Stimulated activated naive B cell treated with anti-CD40 and anti-IgM and Interleukin-4, amounts not matched to agents 10 μg/mL and 1 μg/mL and 100 μg/mL, for 72 hours (primary cell): Measurements from ENCODE around the gene EHMT1.

Experiments
- ATAC-seq, 2 donors: fragments of 150-1000 bp; cut with Tn5 transposase; replicated peaks; 2 replicates each; pipeline ENCODE4 v1.10.0; 2021; ENCODE audit warnings: moderate library complexity in 1 of 2
- DNase-seq: peaks from one replicate; pipeline ENCODE4 v3.0.0; 2021
- H3K27ac Mint-ChIP-seq: one replicate; pipeline ENCODE4 v1.8.0; 2022; ENCODE audit warnings: mild to moderate bottlenecking, mixed read lengths
- H3K27me3 Mint-ChIP-seq, 2 donors: one replicate each; pipeline ENCODE4 v1.8.0; 2022; ENCODE audit warnings: mixed read lengths in 2 of 2
- H3K36me3 Mint-ChIP-seq, 2 donors: one replicate each; pipeline ENCODE4 v1.8.0; 2022; ENCODE audit warnings: mixed read lengths in 2 of 2, mild to moderate bottlenecking in 1 of 2
- H3K4me1 Mint-ChIP-seq, 2 donors: one replicate each; pipeline ENCODE4 v1.8.0; 2022; ENCODE audit warnings: mixed read lengths in 2 of 2, mild to moderate bottlenecking in 1 of 2
- H3K4me3 Mint-ChIP-seq, 2 donors: one replicate each; pipeline ENCODE4 v1.8.0; 2022; ENCODE audit warnings: mild to moderate bottlenecking in 2 of 2, mixed read lengths in 2 of 2, moderate library complexity in 1 of 2
- H3K9me3 Mint-ChIP-seq, 2 donors: one replicate each; pipeline ENCODE4 v1.8.0; 2022; ENCODE audit warnings: mixed read lengths in 2 of 2, mild to moderate bottlenecking in 1 of 2

The EHMT1 gene

DNA sequence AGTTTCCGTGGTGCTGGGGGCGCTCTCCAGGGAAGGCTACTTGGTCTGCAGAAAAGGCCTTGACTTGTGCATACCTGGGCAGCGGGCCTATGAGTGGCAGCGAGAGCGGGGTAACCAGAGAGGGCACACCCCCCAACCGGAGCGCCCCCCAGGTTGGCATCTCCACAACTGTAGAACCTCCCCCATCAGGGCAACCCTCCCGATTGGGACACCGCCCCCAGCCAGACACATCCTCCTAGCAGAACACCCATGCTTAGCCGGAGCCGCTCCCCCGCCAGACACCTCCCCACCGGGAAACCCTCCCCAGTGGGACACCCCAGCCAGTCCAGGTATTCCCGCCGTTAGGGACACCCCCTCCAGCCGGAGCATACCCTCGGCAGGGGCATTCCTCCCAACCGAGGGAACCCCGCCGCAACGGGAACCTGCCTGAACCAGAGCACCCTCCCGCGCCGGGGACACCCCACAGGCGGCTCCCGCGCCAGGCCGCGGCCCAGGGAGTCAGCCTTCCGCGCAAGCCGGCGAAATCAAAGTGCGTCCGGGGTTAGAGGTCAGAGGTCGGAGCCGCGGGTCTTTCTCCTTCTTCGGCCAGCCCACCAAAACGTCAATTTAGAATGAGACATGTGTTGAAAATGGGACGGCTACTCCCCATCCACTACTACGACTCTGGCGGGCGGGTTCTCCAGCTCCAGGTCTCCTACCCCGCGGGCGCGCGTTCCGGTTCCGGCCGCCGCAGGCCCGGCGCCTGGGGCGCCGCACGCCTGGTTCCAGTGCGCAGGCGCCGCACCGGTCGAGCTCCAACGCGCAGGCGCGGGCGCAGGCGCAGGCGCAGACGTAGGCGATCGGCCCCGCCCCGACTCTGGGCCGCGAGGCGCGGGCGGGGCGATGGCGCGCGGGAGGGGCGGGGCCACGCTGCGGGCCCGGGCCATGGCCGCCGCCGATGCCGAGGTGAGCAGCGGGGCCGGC lies at the start of gene EHMT1:
Gene EHMT1, plus strand, starts transcription at position 901 of the 963 bp plus-strand sequence. Its CDS starts 24 bp downstream, at position 925.
- peak within 1 kb of the TSS; percentile 86 to 93 for H3K4me3 Mint-ChIP-seq
- H3K4me1 Mint-ChIP-seq: peaks cover 23 to 52% of the 10 kb centered on the region in 2 donors
- DNase-seq: peak; percentile 90
- ATAC-seq: peak; percentile 77 to 86
- peaks cover 5 to 30% of the 10 kb centered on the region in 2 donors for H3K36me3 Mint-ChIP-seq
- H3K27ac Mint-ChIP-seq: peak within 1 kb of the TSS; percentile 96
- H3K27me3 Mint-ChIP-seq: no peaks in the 10 kb centered on the region
- H3K9me3 Mint-ChIP-seq: no peaks in the 10 kb centered on the region

DNA sequence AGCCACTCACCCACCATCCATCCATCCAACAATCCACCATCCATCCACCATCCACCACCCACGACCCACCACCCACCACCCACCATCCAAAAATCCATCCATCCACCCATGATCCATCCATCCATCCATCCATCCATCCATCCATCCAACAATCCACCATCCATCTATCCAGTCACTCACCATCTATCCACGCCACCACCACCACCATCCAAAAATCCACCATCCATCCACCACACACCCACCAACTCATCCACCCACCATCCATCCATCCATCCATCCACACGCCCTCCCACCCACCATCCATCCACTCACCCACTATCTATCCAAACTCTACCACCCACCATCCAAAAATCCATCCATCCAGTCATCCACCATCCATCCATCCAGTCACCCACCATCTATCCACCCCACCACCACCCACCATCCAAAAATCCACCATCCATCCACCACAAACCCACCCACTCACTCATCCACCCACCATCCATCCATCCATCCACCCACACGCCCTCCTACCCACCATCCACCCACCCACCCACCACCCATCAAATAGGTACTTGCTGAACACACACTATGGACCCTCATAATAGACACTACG lies 49.1 kb upstream of the EHMT1 start:
- H3K4me1 Mint-ChIP-seq: peaks cover 12 to 20% of the 10 kb centered on the region in 2 donors
- H3K27ac Mint-ChIP-seq: no peak overlapping the region
- ATAC-seq (no peak), DNase-seq (no peak)
- H3K27me3 Mint-ChIP-seq: no peaks in the 10 kb centered on the region
- no peak overlapping the region for H3K4me3 Mint-ChIP-seq
- H3K9me3 Mint-ChIP-seq: peaks cover 5 to 7% of the 10 kb centered on the region in 2 donors
- peaks cover 36 to 45% of the 10 kb centered on the region in 2 donors for H3K36me3 Mint-ChIP-seq

- DNase-seq (no peak), ATAC-seq (no peak)
- H3K4me1 Mint-ChIP-seq: peaks cover 19 to 26% of the 10 kb centered on the region in 2 donors
- no peak overlapping the region for H3K4me3 Mint-ChIP-seq
- peaks cover 41 to 50% of the 10 kb centered on the region in 2 donors for H3K36me3 Mint-ChIP-seq
- H3K27me3 Mint-ChIP-seq: no peaks in the 10 kb centered on the region
- H3K9me3 Mint-ChIP-seq: peaks cover 5 to 7% of the 10 kb centered on the region in 2 donors
- peak overlapping the region; percentile 82 for H3K27ac Mint-ChIP-seq
Observed at GRCh38 chr9:137570566-137570965, 48.2 kb upstream of the EHMT1 start.

DNA sequence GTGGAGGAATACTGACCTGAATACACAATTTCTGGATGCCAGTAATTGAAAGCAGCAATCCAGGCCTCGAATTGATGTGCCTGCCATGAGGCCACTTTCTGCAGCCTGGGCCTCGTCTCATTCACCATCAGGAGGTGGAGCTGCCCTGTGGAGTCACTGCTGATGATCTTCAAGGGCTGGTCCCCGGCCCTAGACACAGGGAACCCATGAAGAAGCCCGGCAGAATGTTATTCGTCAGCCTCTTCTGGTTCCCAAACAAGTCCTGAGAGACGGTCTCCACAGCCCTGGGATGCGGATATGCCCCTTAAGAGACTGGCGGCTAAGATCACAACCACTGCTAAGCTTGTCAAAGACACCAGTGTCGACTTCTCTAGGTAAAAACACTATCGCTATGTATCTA lies 44.6 kb upstream of the EHMT1 start:
- no peak overlapping the region for H3K27ac Mint-ChIP-seq
- H3K36me3 Mint-ChIP-seq: peaks cover 38 to 47% of the 10 kb centered on the region in 2 donors
- peaks cover 27 to 49% of the 10 kb centered on the region in 2 donors for H3K4me1 Mint-ChIP-seq

DNA sequence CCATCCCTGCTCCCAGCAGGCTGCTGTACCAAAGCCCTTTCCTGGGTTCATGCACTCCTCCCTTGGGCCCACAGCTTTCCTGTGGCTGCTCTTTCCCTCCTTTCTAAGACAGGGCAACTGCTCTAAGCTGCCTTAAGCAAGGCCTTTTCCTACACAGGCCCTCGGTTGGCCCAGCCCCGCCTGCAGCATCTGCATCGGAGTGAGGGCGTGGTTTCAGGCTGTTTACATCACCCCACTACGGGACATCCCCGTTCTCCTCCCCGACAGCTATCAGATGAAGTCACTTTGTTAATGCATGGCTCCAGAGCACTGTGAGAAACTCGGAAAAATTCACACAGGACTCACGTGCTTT lies 43.5 kb upstream of the EHMT1 start:
- peaks cover 36 to 41% of the 10 kb centered on the region in 2 donors for H3K36me3 Mint-ChIP-seq
- H3K4me3 Mint-ChIP-seq: no peak overlapping the region

More for the DNA sequence above, 44.6 kb upstream of the EHMT1 start:
- Mint-ChIP-seq H3K4me3 (no peak overlapping the region), H3K27me3 (no peaks in the 10 kb centered on the region), H3K9me3 (peaks cover 0 to 3% of the 10 kb centered on the region in 2 donors)
- ATAC-seq: no peak
- DNase-seq: no peak

GRCh38 chr9:137575716-137576411 lies 42.9 kb upstream of the EHMT1 start:
- Mint-ChIP-seq H3K27ac (peak overlapping the region; percentile 37), H3K9me3 (no peaks in the 10 kb centered on the region), H3K4me3 (no peak overlapping the region), H3K27me3 (no peaks in the 10 kb centered on the region), H3K4me1 (peaks cover 20 to 44% of the 10 kb centered on the region in 2 donors), H3K36me3 (peaks cover 34 to 38% of the 10 kb centered on the region in 2 donors)
- ATAC-seq (no peak), DNase-seq (no peak)

More for the DNA sequence above, 43.5 kb upstream of the EHMT1 start:
- Mint-ChIP-seq H3K27me3 (no peaks in the 10 kb centered on the region), H3K27ac (peak overlapping the region; percentile 11), H3K4me1 (peaks cover 22 to 49% of the 10 kb centered on the region in 2 donors), H3K9me3 (no peaks in the 10 kb centered on the region)
- ATAC-seq (no peak), DNase-seq (no peak)

DNA sequence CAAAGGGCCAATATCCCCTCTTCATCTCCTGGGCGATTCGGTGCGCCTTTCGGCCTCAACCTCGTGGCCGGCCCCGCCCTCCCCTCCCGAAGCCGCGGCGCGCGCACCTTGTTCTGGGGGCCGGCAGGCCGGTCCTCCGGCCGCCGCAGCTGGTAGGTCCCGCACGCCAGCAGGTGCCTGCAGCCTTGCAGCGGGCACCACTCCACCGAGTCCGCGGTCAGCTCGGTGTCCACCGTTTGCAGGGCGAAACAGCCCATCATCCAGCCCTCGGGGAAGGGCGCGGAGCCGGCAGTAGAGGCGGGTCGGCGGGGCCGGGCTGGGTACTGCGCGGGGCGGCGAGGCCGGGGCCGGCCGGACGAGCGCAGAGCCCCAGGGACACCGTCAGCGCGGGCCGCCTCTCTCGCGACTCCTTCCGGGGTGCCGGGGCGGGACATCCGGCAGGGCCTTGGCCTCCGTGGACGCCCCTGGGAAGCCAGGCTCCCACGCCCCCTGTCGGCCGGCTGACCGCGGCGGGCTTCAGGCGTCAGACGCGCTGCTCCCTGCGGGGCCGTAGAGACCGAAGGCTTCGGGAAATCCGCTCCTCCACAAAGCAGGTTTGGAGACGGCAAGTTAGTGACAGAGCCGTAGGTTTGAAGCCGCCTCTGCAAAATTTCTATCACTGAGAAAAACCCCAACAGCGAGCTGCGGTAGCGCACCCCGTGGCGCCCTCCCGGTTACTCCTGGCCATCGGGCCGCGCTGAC lies 40.1 kb upstream of the EHMT1 start, which contains the start of gene DPH7:
Gene DPH7, minus strand, starts transcription at position 408 of the 741 bp plus-strand sequence. Its CDS starts 148 bp downstream, at position 260.
- H3K27me3 Mint-ChIP-seq: no peaks in the 10 kb centered on the region
- peak; percentile 91 for DNase-seq

GRCh38 chr9:137579259-137579604 lies 39.6 kb upstream of the EHMT1 start:
- Mint-ChIP-seq H3K27ac (no peak overlapping the region), H3K9me3 (no peaks in the 10 kb centered on the region), H3K27me3 (no peaks in the 10 kb centered on the region), H3K36me3 (peaks cover 35 to 38% of the 10 kb centered on the region in 2 donors), H3K4me1 (peaks cover 22 to 51% of the 10 kb centered on the region in 2 donors), H3K4me3 (peak overlapping the region; percentile 85 to 87)
- ATAC-seq (no peak), DNase-seq (no peak)

More for the DNA sequence above, 40.1 kb upstream of the EHMT1 start, which contains the start of gene DPH7:
- peak within 1 kb of the TSS; percentile 85 to 87 for H3K4me3 Mint-ChIP-seq
- H3K27ac Mint-ChIP-seq: peak within 1 kb of the TSS; percentile 82
- H3K36me3 Mint-ChIP-seq: peaks cover 38 to 42% of the 10 kb centered on the region in 2 donors
- peaks cover 22 to 51% of the 10 kb centered on the region in 2 donors for H3K4me1 Mint-ChIP-seq
- no peaks in the 10 kb centered on the region for H3K9me3 Mint-ChIP-seq
- peak; percentile 99 for ATAC-seq

DNA sequence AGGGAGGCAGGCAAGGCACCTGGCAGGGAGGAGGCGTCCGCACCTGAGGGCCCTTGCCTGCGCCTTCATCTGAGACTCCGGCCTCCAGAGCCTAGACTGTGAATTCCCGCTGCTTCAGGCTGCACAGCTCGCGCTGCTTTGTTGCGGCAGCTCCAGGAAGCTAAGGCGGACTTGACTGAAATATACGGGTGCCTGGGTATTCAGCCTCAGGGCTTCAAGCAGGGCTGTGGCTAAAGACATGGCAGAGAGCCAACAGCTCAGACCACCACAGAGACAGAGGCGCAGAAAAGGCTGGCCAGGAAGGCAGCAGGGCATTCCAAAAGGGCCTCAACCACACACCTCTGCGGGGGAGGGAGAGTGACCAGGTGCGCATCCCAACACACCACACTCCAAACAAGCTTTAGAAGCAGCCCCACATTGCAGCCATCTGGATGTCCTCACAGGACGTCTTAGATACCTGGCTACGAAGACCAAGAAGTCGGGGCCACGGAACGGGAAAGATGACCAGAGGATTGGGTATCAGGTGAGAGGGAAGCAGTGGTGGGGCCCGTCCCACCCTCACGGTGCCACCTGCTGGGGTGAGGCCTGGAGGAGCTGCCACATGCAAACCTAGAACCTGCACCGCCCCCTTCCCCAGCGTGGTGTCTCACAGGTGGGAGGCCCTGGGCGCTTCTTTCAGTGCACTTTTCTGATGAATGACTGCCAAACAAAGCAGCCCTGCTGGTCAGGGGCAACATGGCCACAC lies 38.4 kb upstream of the EHMT1 start:
- Mint-ChIP-seq H3K36me3 (peaks cover 27 to 30% of the 10 kb centered on the region in 2 donors), H3K9me3 (no peaks in the 10 kb centered on the region), H3K4me3 (no peak overlapping the region), H3K27me3 (no peaks in the 10 kb centered on the region), H3K4me1 (peaks cover 17 to 42% of the 10 kb centered on the region in 2 donors), H3K27ac (no peak overlapping the region)
- ATAC-seq (no peak), DNase-seq (no peak)

GRCh38 chr9:137580954-137581322 lies 37.9 kb upstream of the EHMT1 start:
- Mint-ChIP-seq H3K36me3 (peaks cover 26 to 27% of the 10 kb centered on the region in 2 donors), H3K4me3 (no peak overlapping the region), H3K9me3 (no peaks in the 10 kb centered on the region), H3K27ac (no peak overlapping the region), H3K4me1 (peaks cover 11 to 36% of the 10 kb centered on the region in 2 donors), H3K27me3 (no peaks in the 10 kb centered on the region)
- DNase-seq: no peak
- ATAC-seq: no peak

DNA sequence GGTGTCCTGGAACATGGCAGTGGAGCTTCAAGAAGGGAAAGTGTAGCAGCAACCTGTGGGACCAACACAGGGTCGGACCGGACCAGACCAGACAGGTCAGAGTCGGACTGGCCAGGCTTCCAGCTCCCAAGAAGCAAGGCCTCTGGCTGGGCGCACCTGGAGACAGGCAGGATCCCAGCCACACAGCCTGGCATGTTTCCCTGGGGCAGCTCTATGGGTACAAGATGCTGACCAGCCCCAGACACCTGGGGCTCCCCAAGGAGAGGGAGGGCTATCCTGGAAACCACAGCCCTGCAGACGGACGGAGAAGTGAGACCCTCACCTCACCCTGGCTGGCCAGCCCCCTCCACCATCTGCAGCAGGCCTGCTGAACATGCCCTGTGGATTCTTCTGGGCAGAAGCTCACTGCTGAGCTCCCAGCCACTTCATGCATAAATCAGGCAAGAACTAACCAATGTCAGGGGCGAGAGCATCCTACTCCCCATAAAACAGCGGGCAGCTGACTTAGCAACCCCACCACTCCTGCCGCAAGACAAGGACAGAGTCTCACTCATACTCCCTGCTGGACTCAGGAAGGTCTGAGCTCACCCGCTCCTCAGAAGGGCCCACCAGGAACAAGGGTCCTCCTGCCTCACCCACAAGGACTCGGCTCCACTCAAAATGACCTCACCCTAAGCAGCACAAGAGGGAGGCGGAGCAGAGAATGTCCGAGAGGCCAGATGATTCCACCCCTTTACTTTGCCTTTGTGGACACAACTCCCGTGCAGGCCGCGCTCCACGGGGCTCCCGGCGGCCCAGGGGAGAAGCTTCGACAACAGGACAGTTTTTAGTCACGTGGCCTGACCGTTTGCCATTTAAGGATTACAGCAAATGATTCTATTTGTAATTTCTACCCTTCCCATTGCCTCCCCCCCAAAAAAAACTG lies 37.2 kb upstream of the EHMT1 start:
- H3K9me3 Mint-ChIP-seq: no peaks in the 10 kb centered on the region
- no peak overlapping the region for H3K4me3 Mint-ChIP-seq
- ATAC-seq (no peak), DNase-seq (no peak)
- peaks cover 30 to 32% of the 10 kb centered on the region in 2 donors for H3K36me3 Mint-ChIP-seq
- no peaks in the 10 kb centered on the region for H3K27me3 Mint-ChIP-seq
- H3K4me1 Mint-ChIP-seq: peaks cover 10 to 30% of the 10 kb centered on the region in 2 donors
- H3K27ac Mint-ChIP-seq: peak overlapping the region; percentile 31

DNA sequence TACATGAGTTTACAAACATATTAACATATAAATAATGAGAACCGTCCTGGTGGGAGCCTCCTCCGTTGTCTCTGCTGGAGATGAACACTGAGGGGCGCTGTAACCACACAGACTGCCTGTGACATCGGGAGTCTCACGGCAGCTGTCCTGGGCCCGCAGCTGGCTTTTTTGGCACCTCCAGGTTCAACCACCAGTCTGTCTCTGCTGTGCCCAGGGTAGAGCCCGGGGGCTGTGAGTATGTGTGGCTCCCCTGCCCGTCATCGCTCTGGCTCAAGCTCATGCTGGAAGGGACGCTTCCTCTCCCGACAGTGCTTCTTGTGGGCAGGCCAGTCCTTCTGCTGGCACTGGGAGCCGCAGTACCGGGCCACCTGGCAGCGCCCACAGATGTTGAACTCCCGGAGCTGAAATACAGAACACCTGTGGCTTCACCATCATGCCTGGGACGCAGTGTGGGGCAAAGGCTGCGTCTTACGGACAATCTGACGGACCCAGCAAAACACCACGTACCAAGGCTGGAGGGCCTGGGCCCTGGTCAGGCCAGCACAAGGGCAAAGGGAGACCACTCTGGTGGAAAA lies 36.4 kb upstream of the EHMT1 start:
- Mint-ChIP-seq H3K27me3 (no peaks in the 10 kb centered on the region), H3K36me3 (peaks cover 31 to 33% of the 10 kb centered on the region in 2 donors), H3K27ac (peak overlapping the region; percentile 31), H3K4me3 (no peak overlapping the region), H3K9me3 (no peaks in the 10 kb centered on the region), H3K4me1 (peaks cover 7 to 22% of the 10 kb centered on the region in 2 donors)
- ATAC-seq (no peak), DNase-seq (no peak)
